DMS153 (cell line): ENCODE measurements around the gene ZIM2.

Experiments
- DNase-seq: peaks from one replicate; lab custom pipeline; 2025; lab: John Stamatoyannopoulos, UW

ZIM2 gene

DNA sequence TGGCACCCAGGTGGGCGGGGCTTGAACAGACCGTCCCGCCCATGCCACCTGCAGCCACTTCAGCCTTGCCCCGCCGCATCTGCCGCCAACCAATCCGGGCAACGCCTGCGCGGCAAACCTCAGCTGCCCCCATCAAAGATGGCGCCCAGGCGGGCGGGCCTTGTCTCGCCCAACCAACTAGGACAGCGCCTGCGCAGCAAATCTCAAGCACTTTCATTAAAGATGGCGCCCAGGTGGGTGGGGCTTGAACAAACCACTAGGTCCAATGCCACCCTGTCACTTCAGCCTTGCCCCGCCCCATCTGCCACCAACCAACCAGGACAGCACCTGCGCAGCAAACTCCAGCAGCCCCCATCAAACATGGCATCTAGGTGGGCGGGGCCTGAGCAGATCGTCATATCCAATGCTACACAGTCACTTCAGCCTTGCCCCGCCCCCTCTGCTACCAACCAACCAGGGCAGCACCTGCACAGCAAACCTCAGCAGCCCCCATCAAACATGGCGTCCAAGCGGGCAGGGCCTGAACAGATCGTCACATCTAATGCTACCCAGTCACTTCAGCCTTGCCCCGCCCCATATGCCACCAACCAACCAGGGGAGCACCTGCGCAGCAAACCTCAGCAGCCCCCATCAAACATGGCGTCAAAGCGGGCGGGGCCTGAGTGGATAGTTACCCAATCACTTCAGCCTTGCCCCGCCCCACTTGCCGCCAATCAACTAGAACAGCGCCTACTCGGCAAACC is 1.4 kb downstream of the ZIM2 start:
- no peak for DNase-seq

- no peak for DNase-seq
These were observed 2.3 kb downstream of the ZIM2 start for GRCh38 chr19:56838024-56838908.

GRCh38 chr19:56837492-56838023 is 3.0 kb downstream of the ZIM2 start:
- DNase-seq = no peak

GRCh38 chr19:56837004-56837403 is 3.5 kb downstream of the ZIM2 start:
- no peak for DNase-seq

DNA sequence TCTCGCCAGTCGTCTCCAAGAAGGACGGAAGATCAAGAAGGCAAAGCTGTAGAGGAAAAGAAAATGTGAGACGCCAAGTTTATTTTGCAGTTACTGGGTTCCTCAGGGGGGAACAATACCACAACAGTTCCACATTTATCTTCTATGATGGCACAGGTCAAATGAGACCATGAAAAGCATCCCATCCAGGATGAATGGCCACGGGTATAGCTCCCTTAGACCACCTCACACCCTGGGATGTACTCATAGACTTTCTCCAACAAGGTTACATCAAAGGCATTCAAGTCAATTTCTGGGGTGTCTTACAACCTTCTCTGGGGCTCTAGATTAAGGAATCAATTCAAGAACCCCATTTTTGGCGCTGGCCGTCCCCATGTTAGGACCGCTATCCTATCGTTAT is 4.5 kb downstream of the ZIM2 start:
- no peak for DNase-seq

GRCh38 chr19:56835401-56835800 is 5.1 kb downstream of the ZIM2 start:
- DNase-seq = no peak

DNA sequence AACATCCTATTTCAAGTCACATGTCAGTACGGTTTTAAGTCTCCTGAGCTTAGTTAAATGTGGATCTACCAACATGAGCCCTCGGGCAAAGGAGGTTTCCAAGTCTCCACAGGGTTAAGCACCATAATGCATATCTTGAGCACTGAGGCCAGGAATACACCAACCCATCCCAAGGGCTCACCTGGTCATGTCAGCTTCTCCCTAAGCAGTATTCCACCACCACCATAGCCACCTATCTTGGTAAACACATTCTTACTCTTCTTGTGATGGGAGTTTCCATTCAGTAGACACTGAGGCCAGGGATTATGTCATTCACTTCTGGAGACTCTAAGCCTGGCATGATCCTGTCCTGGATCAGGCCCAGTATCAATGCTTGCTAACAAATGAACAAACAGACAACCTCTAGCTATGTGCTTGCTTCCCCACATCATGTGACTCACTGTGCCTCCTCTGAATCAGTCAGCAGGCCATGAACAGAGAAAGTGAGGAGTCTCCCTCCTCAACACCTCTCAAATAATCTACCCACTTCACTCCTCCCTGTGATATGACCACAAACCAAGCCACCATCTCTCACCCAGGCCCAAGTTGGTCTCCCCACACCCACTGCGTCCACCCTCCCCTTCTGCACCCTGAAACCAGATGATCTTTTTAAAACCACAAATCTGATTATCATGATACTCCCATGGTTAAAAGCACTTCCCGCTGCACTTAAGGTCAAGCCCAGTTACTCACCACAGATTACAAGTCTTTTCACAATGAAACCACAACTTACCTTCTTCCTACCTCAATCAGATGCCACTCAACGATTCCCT is 5.8 kb downstream of the ZIM2 start:
- no peak for DNase-seq

- DNase-seq = no peak
These were observed 8.1 kb downstream of the ZIM2 start for GRCh38 chr19:56832352-56832928.

DNA sequence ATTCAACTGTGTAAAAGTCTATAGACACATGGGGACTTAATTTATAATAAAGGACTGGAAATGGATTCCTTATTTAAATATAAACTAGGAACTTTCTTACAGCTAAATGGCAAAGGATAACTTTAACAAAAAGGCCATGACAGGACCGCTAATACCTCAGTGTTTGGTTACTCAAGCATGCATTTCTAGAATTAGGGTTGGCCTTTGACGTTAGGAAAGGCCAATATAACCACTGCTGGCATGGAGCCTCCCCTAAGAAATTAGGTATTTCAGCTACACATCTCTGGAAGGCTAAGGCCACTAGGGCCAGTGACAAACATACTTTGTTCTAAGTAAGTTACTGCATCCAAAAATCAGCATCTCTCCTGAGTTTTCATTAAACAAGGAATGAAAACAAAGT is 9.3 kb downstream of the ZIM2 start:
- DNase-seq = no peak

DNA sequence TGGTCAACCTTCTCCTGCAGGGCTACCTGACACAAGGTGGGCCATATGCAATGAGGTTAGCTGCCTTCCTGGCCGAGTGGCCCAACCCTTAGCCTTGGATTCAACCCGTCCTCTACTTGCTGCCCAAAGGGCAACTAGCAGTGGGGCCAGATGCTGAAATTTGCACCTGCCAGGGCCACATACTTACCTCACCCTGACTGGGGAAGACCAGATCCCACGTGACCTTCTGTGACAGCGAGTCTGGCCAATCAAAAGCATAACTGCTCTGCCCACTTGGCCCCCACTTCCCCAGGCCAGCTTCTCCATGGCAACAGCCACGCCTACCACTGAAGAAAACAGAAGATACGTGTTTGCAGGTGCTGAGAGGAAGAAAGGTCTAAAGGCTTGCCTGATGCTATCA is 10.9 kb downstream of the ZIM2 start:
- no peak for DNase-seq

DNA sequence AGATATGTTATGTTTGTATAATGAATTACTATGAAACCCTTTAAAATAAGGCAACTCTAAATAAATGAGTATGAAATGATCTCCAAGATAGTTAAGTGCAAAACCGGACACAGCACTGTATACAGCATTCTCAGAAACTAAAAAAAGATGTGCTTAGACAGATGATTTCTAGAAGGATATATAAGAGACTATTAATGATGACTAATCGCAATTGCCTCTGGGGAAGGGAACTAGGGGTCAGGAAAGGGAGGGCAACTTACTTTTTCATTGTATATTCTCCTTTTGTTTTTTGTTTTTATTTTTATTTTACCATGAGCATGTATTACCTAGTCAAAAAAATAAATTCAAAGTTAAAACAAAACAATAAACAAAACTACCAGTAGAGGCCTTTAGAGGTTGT is 12.8 kb downstream of the ZIM2 start:
- no peak for DNase-seq

DNA sequence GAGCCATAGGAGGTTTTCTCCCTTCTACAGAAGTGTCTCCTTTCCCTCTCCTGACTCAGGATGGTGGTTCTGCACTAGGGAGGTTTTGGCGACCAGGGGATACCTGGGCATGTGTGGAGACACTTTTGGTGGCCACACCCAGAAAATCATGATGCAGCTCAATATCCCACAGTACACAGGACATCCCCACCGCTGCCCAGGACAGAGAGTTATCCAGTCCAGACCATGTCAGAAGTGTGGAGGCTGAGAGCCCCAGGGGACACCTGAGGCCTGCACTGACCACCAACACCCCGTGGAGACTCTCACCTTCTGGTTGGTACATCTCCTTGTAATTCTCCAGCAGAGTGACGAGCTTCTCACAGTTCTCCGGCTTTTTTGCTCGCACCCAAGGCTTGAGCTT is 16.6 kb downstream of the ZIM2 start:
- no peak for DNase-seq

DNA sequence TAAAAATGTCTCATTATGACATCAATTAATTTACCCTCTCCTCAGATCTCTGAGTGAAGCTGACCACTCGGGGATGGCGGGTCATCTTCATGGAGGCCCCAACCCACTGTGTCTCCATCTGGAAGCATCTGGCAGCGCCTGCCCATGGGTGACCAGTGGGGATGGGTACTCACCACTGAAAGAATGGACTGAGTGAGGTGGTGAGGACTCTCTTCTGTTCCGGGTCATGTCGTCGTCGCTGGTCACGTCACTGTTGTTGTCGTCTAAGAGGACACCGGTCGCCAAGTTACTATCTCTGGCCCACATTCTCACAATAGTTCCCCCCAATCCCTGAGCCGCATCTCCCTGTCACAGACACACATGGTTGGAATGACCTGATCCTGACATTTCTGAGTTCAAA is 17.1 kb downstream of the ZIM2 start:
- no peak for DNase-seq

DNA sequence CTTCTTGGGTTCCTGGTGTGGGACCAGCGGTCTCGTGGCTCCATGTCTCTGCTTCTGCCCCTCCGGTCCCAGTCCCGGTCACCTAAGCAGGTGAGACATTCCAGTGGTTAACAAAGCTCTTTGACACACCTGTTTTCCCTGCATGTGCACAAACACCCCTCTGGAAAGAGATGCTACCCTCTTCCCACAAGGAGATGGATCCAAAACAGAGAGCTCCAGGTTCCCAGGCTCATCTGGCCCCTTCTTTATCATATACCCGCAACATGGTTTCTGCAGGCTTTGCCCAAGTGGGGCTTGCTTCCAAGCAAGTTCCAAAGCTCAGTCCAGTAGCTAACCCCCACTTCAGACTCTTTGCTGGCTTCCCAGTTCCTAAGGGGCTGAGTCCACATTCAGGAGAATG is 17.8 kb downstream of the ZIM2 start:
- no peak for DNase-seq

GRCh38 chr19:56821675-56822074 is 18.9 kb downstream of the ZIM2 start:
- DNase-seq = no peak

- no peak for DNase-seq
These were observed 19.3 kb downstream of the ZIM2 start for GRCh38 chr19:56821209-56821608.

DNA sequence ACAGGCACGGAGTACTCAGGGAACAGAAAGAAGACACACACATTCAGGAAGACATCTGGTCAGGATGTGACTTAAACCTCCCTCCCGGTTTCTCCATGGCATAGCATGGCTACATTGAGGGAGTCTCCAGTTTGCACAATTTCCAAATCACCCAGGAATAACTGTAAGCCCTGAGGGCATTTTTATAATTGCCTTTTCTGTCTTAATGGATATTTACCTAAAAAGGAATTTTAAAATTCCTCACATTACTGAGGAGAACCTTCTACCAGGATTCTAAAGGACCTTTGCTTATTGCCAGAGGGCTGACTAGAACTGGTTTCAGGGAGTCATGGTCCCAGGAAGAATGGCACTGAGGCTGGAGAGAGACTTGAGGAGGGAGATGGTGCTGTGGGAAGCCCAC is 21.4 kb downstream of the ZIM2 start:
- no peak for DNase-seq

DNA sequence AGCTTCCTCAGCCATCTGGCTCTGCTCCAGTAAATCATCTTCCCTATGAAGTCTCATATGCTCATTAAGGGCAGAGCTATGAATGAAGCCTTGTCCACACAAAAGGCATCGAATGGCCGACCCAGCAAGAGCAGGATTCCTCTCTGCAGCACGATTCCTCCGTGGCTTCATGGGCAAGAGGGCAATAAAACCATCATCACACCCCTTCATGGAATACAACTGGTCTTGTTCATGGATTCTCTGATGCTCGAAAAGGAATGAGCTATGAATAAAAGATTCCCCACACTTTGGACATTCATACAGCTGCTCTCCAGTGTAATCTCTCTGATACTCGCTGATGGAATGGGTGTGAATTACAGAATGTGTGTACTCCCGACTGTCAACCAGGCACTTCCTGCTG is 25.9 kb downstream of the ZIM2 start:
- DNase-seq = no peak

- DNase-seq = no peak
These were observed 27.0 kb downstream of the ZIM2 start for GRCh38 chr19:56813531-56813930.

DNA sequence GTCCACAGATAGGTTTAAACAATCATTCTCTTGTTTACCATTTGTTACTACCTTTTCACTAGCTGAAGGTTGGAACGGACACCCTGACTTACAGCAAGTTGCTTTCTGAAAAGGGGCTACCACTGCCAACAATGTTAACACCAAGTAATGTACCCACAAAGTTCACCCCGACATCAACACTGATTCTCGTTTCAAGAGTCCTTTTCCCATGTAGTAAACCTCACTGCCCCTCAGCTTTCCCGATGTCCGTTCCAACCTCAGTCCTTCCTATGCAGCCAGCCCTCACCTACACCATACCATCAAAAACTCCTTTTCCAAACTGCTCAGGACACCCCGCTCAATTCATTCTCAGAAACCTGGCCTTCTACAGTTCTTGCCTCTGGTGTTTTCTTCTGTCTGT is 29.0 kb downstream of the ZIM2 start:
- DNase-seq = no peak

DNA sequence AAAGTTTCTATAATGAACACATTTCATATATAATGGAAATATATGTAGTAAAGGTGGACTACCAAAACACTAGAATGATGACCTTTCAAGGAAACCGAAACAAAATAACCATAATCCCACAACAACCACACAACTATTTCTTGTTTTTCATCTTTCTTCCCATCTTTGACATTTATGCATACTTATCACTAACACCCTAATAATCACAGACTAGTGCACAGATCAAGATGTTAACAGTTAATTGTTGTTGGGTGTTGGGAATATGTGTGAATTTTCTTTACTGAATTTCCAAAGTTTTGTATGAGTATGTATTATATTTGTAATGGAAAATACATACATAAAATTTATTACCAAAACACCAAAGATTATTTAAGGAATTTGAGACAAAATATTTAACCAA is 30.3 kb downstream of the ZIM2 start:
- no peak for DNase-seq
